Stimulated activated CD4-positive, alpha-beta T cell treated with anti-CD3 and anti-CD28 coated beads, Interleukin-2, amount 100 ng/mL, for 48 hours (primary cell): ENCODE measurements around the gene CHKA.

Experiments
- DNase-seq, 2 donors: peaks; one replicate each; pipeline ENCODE4 v3.0.0-alpha.2; 2020

Gene CHKA

DNA sequence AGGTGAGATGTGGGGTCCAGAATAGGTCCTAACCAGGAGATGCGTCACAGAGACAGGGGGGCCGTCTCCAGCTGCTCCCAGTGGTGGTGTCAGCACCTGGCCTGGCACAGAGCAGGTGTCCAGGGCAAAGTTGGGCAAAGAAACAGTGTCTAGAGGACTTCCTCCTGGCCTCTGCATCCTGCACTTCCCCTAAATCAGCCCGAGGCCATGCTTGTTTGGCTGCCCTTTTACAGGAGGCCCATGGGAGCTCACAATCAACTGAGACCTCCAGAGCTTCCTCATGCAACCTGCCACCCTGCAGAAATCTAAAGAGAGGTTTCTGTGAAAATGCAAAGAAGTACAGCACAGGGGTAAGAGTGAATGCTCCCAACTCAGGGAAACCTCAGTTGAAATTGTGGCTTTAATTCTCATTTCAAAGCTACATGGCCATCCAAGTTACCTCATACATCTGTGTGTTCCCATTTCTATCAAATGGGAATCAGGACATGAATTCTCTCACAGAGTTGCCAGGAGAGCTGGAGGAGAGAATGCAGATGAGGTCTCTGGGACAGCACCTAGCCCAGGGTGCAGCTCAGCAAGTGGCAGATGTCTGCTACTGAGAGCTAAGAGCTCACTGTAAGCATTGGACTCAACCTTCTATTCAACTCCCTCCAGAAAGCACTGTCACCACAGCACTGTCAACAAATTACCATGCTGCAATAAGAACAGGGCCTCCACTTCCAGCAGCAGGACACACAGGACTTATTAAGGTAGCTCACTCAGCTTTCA, 49.7 kb downstream of the CHKA start:
- no peak for DNase-seq

DNA sequence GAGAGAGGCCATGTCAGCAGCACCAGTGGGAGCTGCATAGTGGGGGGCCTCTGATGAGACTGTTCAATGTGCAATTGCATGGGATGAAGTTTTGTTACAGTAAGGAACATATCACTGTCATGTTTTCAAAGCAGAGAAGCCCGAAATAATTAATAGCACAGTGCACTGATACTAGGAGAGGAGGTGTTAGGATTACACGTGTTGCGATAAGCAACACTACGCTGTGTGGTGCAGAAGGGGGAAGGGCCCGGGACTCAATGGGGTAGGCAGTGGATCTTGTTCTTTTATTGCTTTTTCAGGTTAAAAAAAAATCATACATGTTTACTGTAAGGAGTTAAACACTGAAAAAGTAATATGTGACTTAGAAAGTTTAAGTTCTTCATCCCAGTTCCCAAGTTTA, 53.2 kb downstream of the CHKA start:
- no peak for DNase-seq

DNA sequence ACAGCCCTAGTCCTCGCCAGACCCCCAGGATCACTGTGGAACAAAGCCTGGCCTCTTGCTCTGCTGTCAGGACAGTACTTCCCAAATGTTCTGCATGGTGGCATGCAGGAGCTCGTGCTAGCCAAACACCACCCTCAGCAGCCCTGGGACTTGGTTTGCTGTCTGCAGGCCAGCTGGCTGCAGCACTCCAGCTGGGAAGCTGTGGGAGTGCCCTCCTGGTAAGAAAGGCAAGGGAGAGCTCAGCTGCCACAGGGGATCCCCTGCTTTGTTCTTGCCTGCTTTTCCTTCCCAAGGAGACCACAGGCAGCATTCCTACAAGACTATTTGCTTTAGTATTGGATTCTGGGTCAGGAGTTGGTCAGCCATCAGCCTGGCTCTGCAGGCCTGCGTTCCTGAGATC, 54.4 kb downstream of the CHKA start:
- DNase-seq: no peak

DNA sequence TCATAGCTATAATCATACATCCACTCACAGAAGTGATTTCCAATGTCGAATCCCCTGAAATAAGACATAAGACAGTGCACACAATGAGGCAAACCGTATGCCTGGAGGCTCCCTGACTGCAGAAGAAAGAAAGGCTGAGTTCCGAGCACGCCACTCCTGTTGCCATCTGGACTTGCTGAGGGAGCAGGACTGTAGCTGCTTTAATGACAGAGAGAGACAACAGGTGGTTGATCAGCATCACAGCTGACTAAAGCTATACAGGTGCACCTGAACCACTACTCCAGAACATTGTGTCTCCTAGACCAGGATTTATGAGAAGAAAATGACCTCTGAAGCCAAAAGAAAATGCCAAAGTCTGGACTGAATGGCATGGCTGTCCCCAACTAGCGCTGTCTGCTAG, 55.3 kb downstream of the CHKA start:
- DNase-seq: no peak

DNA sequence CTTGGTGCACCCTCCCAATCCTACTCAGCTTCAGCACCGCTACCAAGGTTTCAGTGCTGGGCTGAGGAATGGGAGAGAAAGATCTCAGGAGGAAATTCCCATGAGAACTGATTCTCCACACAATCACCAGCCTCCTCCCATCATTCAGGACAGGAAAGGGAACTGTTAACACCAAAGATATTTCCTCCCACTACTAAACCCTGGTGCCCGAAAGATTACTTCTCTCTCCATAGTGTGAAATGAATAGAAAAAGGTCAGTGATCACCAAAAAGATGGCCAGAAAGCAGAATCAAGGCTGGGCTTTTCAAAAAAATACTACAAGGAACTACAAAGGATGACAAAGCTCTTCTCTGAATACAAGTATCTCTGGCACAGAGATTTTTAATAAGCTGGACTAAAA, 56.3 kb downstream of the CHKA start:
- no peak for DNase-seq

DNA sequence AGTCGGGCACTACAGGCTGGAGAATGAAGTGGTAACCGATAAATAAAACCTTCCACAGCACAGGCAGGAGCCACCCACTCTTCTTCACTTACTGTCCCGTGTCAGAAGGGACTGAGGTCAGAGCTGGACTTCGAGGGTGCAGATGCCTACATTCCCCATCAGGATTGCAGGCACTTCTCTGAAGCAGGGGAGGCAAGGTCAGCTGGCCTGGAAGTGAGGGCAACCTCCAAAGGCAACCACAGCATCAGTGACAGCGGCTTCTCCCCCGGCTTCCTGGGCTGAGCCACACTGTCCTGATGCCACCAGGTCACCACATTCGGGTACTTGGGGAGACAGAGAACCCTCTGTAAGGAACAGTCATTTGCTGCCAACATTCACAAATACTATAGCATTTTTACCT, 59.7 kb downstream of the CHKA start:
- DNase-seq: no peak

DNA sequence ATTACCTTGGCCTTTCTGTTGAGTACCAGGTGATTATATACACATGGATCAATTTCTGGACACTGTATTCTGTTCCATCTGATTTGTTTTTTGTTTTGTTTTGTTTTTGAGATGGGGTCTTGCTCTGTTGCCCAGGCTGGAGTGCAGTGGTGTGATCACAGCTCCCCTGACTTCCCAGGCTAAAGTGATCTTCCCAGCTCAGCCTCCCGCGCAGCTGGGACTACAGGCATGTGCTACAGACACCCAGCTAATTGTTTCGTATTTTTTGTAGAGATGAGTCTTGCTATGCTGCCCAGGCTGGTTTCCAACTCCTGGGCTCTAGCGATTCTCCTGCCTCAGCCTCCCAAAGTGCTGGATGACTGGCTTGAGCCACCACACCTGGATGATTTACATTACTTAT, 63.4 kb downstream of the CHKA start:
- no peak for DNase-seq

DNA sequence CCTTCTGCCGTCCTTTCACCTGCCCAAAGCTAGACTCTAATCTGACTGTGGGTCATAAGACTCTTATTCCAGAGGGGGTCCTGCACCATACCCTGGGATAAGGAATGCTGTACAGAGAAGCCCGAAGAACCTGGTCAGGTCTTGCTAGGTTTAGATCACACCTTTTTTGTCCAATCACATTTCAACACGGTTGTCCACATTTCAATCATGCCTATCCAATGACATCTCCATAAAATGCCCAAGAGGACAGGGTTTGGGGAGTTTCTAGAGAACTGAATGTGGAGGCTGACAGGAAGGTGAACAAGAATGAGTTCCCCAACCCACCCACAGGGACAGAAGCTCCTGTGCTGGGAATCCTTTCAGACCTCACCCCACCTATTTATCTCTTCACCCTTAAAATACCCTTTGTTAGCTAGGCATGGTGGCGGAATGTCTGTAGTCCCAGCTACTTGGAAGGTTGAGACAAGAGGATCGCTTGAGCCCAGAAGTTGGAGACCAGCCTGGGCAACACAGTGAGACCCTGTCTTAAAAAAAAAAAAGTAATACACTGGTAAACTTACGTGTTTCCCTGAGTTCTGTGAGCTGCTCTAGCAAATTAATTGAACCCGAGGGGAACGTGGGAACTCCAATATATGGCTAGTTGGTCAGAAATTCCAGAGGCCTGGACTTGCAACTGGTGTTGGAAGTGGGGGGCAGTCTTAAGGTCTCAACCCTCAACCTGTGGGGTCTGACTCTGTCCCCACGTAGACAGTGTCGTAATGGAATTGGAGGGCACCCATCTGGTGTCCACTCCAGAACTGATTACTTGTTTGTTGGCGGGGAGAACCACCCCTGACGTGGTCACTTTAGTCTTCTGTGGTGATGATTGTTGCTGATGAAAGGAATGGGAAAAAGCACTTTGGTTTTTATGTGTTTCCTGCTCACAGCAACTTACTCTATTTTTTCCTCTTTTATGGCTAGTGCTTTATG, 64.6 kb downstream of the CHKA start:
- DNase-seq: no peak

DNA sequence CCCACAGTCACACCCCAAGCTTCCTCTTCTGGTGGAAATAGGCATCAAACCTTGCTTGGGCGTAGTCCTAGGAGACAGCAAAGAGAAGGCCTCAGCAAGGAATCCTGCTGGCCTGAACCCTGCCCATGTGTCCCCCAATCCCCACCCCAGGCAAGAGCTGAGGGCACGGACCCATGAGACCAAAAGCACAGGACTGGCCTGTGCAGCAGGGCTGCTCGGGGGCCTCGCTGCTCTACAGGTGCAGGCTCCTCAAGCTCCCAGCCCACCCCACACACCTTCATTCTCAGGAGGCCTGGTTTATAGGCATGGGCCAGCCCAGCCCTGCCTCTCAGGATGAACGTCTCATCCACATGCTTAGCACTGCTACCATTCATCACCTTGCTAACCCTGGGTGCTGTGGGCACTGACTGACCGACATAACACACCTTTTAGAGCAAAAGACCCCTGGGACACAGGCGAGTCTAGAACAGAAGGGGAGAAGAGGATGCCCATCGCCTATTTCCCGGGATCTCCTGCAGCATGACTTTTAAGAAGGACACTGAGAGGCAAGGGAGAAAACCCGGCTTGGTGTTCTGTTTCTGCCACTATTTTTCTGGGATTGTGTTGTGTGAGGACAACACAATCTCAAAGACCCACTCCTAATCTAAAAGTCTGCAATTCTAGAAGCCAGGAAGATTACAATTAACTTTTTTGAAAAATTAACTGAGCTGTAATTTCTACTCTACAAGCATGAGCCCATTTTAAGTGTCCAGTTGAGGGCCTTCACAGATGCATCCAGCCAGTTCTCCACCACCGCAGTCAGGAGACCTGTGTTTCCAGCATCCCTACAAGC, 67.0 kb downstream of the CHKA start:
- no peak for DNase-seq

DNA sequence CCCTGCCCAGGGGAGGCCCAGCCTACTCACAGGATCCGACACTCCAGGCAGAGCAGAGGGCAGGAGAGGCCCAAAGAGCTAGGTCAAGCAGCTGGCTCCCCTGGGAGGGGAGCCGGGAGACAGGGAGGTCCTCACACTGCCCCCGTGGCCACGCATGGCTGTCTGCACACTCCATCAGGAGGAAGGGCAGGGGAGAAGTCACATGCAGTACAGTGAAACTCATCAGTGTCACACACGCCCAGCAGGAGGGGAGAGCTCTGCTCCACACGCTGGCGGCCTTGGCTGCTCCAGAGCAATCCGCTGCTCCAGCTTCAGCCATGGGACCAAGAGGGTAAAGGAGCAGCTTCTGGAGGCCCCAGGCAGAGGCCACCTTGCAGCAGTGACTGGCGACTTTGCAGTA, 68.1 kb downstream of the CHKA start:
- DNase-seq: no peak

DNA sequence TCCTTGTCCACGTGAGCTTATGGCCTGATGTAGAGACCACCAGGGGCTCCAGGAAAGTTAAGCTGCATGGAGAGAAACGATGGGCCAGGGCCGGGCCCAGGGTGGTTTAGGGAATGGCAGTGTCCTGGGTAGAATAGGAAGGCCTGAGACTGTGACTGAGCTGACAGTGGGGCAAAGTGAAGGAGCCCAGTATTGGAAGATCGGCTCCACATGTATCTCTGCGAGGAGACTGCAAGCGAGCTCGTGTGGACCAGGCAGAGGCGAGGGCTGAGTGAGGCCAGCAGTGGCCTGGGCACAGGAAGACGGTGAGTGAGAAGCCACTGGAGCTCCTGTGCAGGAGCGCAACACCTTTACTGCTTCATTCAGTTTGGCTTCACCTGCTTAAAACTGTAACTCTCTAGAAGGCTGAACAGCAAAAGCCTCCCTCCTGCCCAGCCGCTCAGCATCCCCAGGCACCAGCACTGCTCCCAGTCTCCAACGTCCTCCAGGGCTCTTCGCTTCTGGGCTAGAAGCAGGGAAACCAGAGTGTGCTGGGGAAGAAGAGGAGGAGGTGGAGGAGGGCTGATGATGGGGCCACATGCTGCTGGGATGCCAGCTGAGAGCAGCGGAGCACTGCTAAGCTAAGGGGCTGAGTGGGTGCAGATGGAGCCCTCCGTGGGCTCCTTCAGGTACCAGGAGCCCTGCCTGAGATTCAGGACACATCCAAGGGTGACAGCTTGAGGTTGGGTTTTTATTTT, 68.9 kb downstream of the CHKA start:
- no peak for DNase-seq

DNA sequence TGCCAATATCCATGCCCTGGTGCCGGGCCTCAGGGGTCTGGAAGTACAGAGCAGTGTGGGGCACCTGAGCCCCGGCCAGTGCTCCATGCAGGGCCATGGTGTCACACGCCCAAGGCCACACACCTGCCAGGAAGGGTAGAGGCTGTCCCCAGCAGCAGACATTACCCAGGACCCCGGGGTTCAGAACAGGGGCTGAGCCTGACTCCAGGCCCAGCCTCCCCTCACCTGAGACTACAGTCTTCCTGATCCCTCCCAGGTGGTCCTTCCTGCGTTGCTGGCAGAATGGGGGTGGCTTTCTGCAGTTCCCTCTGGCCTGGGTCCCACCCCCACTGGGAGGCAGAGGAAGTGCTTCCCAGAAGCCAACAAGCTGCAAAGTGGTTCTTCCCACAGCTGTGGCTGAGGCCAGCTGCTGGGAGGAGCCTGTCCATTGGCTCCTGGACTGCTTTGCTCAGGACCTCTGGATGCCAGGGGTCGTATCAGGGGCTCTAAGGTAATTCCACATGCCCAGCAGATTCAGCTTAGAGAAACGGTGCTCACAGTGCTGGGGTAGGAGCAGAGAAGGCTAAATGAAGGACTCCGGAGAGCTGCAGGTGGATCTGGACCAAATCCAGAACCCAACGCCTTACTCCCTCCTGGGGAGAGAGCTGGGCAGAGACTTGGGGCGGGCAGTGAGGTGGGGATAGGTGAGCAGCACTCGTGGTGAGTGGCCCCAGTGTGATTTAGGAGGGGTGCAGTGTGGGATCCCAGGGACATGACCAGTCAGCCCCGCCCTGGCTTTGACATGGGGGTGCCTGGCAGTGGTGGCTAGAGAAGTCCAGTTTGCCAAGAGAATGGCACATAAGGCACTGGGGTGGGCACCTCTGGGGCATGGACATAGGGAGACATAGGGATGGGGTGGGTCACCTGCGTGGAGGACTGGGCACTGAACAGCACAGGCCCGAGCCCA, 69.7 kb downstream of the CHKA start:
- DNase-seq: no peak

DNA sequence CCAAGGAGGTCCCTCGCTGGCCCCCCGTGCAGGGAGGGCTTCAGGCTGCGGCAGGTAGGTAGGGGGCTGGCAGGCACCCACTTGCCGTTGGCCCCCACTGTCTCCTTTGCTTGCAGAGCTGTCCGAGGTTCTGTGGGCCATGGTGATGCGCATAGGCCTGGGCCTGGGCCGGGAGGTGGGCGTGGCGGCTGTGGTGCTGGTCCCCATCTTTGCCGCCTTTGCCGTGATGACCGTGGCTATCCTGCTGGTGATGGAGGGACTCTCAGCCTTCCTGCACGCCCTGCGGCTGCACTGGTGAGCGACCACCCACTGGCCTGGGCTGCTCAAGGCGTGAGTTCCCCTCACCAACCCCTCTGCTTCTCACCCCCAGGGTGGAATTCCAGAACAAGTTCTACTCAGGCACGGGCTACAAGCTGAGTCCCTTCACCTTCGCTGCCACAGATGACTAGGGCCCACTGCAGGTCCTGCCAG, 70.8 kb downstream of the CHKA start:
- no peak for DNase-seq

DNA sequence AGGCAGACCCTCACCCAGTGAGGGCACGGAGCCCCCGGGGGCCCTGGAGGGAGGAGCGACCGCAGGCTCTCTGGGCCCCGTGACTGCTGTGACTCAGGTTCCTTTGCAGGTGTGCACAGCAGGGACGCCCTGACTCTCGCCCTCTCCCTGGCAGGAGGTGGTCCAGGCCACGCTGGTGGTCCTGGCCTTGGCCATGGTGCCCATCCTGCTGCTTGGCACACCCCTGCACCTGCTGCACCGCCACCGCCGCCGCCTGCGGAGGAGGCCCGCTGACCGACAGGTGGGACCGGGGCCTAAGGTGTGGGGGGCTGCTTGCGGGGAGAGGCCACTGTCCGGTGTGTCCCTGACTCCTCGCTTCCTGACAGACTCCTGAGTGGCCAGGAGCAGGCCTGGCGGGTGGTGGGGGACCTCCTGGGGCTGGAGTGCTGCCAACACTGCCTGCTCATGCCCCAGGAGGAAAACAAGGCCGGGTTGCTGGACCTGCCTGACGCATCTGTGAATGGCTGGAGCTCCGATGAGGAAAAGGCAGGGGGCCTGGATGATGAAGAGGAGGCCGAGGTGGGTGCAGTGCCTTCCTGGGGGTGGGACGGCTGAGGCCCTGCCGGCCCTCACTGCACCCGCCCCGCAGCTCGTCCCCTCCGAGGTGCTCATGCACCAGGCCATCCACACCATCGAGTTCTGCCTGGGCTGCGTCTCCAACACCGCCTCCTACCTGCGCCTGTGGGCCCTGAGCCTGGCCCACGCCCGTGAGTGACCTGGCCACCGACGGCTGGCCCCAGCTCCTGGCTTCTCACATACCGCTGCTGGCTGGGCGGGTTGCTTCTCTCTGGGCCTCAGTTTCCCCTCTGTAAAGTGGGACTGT, 71.4 kb downstream of the CHKA start:
- DNase-seq: no peak

DNA sequence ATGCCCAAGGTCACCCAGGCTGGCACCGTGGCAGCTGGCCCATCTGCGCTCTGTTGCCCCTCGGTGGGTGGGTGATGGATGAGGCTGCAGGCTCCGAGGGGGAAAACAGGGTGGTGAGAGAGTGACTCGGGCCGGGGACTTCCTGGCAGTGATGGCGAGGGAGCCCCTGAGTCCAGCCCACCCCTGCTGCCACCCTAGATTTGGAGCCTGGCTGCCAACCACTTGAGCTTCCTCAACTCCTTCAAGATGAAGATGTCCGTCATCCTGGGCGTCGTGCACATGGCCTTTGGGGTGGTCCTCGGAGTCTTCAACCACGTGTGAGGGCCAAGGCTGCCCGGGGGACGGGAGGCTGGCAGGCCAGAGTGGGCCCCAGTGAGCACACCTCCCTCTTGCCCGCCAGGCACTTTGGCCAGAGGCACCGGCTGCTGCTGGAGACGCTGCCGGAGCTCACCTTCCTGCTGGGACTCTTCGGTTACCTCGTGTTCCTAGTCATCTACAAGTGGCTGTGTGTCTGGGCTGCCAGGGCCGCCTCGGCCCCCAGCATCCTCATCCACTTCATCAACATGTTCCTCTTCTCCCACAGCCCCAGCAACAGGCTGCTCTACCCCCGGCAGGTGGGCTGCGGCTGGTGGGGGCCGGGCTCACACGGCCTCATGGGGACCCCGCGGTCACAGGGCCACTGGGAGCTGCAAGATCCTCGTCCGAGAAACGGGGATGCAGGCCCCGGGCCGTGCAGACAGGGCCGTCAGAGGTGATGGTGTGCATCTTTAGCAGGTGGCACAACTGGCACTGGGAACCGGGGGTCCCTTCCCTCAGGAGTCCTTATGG, 72.3 kb downstream of the CHKA start:
- no peak for DNase-seq

DNA sequence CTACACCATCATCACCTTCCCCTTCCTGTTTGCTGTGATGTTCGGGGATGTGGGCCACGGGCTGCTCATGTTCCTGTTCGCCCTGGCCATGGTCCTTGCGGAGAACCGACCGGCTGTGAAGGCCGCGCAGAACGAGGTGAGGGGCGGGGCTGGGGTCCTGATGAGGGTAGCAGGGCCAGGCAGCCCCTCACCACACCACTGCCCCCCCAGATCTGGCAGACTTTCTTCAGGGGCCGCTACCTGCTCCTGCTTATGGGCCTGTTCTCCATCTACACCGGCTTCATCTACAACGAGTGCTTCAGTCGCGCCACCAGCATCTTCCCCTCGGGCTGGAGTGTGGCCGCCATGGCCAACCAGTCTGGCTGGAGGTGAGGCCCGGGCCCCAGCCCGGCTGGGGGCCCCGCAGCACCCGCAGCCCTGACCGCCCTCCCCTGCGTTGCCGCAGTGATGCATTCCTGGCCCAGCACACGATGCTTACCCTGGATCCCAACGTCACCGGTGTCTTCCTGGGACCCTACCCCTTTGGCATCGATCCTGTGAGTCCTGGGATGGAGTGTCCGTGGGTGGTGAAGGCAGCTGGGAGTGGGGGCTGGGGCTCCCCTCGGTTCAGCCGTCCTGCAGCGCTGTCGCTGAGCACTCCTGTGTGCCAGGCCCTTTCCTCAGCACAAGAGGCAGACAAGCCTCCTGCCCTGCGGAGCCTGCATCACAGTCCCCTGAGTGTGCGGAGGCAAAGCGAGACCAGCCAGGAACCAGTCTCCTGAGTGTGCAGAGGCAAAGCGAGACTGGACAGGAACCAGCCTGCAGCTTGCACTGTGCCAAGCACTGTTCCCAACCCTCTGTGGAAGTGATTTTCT, 73.5 kb downstream of the CHKA start:
- DNase-seq: no peak

DNA sequence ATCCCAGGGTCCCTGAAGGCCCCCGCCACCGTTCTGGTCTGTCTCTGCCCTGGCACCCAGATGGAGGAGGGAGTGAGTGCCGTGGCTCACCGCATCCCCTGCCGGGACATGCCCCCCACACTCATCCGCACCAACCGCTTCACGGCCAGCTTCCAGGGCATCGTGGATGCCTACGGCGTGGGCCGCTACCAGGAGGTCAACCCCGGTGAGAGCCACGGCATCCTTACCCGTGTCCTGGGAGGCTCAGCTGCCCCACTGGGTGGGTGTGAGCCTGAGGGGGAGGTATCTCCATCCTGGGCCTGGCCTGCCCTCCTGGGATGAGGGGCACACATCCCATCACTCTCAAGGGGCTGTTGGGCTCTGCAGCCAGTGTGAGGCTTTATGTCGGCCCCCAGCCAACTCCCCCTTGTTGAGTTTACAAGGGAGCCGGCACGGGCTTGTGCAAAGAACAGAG, 76.3 kb downstream of the CHKA start:
- DNase-seq: no peak

DNA sequence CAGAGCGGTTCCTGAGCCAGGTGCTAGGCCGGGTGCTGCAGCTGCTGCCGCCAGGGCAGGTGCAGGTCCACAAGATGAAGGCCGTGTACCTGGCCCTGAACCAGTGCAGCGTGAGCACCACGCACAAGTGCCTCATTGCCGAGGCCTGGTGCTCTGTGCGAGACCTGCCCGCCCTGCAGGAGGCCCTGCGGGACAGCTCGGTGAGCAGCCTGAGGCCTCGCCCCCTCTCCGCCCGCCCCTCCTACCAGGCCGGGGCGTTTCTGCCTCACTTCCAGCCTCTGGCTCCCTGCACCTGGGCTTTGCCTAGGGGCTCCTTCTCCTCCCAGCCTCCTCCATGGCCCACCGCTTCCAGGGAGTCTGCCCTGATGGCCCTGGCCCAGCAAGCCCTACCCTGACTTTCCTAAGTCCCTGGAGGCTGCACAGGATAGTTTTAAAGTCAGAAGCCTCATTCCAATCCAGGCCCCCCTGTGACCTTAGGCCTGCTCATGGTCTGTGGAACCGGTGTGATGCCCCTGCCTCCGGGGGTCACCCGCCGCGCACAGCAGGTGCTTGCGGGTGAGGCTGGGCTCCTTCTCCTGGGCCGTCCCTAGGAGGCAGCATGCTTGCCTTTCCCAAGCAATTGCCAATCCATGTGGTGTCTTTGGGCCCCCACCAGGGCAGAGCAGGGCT, 76.9 kb downstream of the CHKA start:
- no peak for DNase-seq
